ENCODE data around the gene DGUOK.
"Not testable (repeated sequence)": the region's sequence is repeated elsewhere in the genome, so short reads cannot be mapped to it uniquely, and the experiment has no call there.

The DGUOK gene

GRCh38 chr2:73926493-73927327, at the start of gene DGUOK:
TSS of gene DGUOK (plus strand) at chr2:73926880. CDS start at chr2:73926911, 31 bp downstream.
- DNase-seq (ENCODE audit: low read depth) = peak; percentile 99

GRCh38 chr2:73877071-73877802, 49.4 kb upstream of the DGUOK start:
- no peak for DNase-seq (ENCODE audit: low read depth)

GRCh38 chr2:73877984-73878383, 48.7 kb upstream of the DGUOK start:
- DNase-seq (ENCODE audit: low read depth) = not testable (repeated sequence)

- DNase-seq (ENCODE audit: low read depth) = no peak
Observed at GRCh38 chr2:73885406-73885805, 41.3 kb upstream of the DGUOK start.

- DNase-seq (ENCODE audit: low read depth) = no peak
Observed at GRCh38 chr2:73886357-73886756, 40.3 kb upstream of the DGUOK start.

- not testable (repeated sequence) for DNase-seq (ENCODE audit: low read depth)
Observed at GRCh38 chr2:73887596-73888353, 38.9 kb upstream of the DGUOK start.

GRCh38 chr2:73888388-73888787, 38.3 kb upstream of the DGUOK start:
- no peak for DNase-seq (ENCODE audit: low read depth)

- no peak for DNase-seq (ENCODE audit: low read depth)
Observed at GRCh38 chr2:73889206-73889605, 37.5 kb upstream of the DGUOK start.

GRCh38 chr2:73890301-73891092, 36.2 kb upstream of the DGUOK start:
- no peak for DNase-seq (ENCODE audit: low read depth)

GRCh38 chr2:73891276-73891901, 35.3 kb upstream of the DGUOK start:
- DNase-seq (ENCODE audit: low read depth) = no peak

- no peak for DNase-seq (ENCODE audit: low read depth)
Observed at GRCh38 chr2:73892631-73893329, 33.9 kb upstream of the DGUOK start, which contains the start of gene ACTG2. TSS of gene ACTG2 (plus strand) at chr2:73893008. CDS start at chr2:73901312, 8,304 bp downstream.

GRCh38 chr2:73893764-73894474, 32.8 kb upstream of the DGUOK start:
- DNase-seq (ENCODE audit: low read depth) = no peak

- no peak for DNase-seq (ENCODE audit: low read depth)
Observed at GRCh38 chr2:73894475-73894850, 32.2 kb upstream of the DGUOK start.

GRCh38 chr2:73894877-73895276, 31.8 kb upstream of the DGUOK start:
- no peak for DNase-seq (ENCODE audit: low read depth)

GRCh38 chr2:73895473-73895872, 31.2 kb upstream of the DGUOK start:
- DNase-seq (ENCODE audit: low read depth) = no peak

- peak; percentile 98 for DNase-seq (ENCODE audit: low read depth)
Observed at GRCh38 chr2:73896362-73897239, 30.1 kb upstream of the DGUOK start.

GRCh38 chr2:73897240-73897583, 29.5 kb upstream of the DGUOK start:
- DNase-seq (ENCODE audit: low read depth) = no peak

- no peak for DNase-seq (ENCODE audit: low read depth)
Observed at GRCh38 chr2:73897934-73898333, 28.7 kb upstream of the DGUOK start.

- DNase-seq (ENCODE audit: low read depth) = no peak
Observed at GRCh38 chr2:73899801-73900336, 26.8 kb upstream of the DGUOK start.
